WI38 (cell line): ENCODE measurements around the gene ZBTB21.

ENCODE experiments used
- H3K4me3 ChIP-seq: 2 replicates; pipeline ENCODE4 v1.5.1; 2011; ENCODE audit warnings: low read depth, mild to moderate bottlenecking, control low read depth, low read length
- CTCF ChIP-seq: IDR thresholded peaks from 2 replicates; pipeline ENCODE4 v1.5.1; 2012; ENCODE audit warnings: low read depth, mild to moderate bottlenecking, control low read depth, low read length

Gene ZBTB21

GRCh38 chr21:41948078-41948895 is 61.9 kb downstream of the ZBTB21 start:
- no peak overlapping the region for H3K4me3 ChIP-seq
- no peak for TF ChIP-seq CTCF

GRCh38 chr21:41945982-41946381 is 64.2 kb downstream of the ZBTB21 start:
- TF ChIP-seq CTCF = no peak
- H3K4me3 ChIP-seq = no peak overlapping the region

GRCh38 chr21:41943851-41944250 is 66.3 kb downstream of the ZBTB21 start:
- H3K4me3 ChIP-seq = no peak overlapping the region
- TF ChIP-seq CTCF = no peak

- no peak overlapping the region for H3K4me3 ChIP-seq
- no peak for TF ChIP-seq CTCF
These were observed 67.7 kb downstream of the ZBTB21 start for GRCh38 chr21:41942457-41942856.

DNA sequence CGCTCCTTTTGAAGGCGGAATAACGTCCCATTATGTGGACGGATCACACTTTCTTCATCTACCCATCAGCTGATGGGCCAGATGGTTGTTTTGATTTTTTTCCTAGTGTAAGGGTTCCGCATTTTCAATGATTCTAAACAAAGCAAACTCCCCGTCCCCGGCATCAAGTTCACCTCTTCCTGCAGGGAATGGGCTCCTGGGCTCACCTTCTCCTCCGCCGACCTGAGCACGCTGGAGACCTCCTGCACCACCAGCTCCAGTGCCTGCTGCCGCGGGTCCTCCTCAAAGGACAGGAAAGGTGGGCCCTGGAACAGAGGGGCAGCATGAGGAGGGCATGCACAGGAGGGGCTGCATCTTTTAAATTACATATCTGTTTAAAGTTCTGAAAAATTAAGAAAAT is 68.2 kb downstream of the ZBTB21 start:
- TF ChIP-seq CTCF = no peak
- no peak overlapping the region for H3K4me3 ChIP-seq

DNA sequence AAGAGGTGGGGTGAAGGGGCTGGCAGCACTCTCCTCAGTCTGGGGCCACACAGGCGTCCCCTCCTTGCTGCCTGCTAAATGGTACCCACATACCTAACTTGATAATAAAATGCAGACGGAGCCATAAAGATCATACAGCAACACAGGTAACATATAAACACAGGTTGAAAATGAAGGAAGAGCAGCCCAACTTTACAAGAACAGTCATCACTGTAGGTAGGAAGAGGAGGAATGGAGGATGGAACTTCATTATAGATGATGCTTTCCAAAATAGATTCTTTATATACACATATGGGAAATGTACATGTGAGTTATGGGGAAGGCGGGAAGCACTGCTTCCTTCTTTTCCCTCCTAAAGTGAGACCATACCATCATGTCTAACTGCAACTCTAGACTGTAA is 69.7 kb downstream of the ZBTB21 start:
- no peak for TF ChIP-seq CTCF
- no peak overlapping the region for H3K4me3 ChIP-seq

GRCh38 chr21:41939391-41939790 is 70.8 kb downstream of the ZBTB21 start:
- TF ChIP-seq CTCF = no peak
- no peak overlapping the region for H3K4me3 ChIP-seq
